Iris pigment epithelial cell (primary cell): ENCODE data around the gene SYP.
A peak's percentile ranks its signal among the peaks of the same experiment; 100 is the strongest.

Source experiments
- DNase-seq: peaks from one replicate; pipeline ENCODE4 v3.0.0-alpha.2; 2011; ENCODE audit warnings: low read depth

The SYP gene

GRCh38 chrX:49199906-49200771, at the start of gene SYP:
Gene SYP (minus strand): TSS chrX:49200193. CDS start chrX:49200186, 7 bp downstream.
- peak; percentile 82 for DNase-seq

DNA sequence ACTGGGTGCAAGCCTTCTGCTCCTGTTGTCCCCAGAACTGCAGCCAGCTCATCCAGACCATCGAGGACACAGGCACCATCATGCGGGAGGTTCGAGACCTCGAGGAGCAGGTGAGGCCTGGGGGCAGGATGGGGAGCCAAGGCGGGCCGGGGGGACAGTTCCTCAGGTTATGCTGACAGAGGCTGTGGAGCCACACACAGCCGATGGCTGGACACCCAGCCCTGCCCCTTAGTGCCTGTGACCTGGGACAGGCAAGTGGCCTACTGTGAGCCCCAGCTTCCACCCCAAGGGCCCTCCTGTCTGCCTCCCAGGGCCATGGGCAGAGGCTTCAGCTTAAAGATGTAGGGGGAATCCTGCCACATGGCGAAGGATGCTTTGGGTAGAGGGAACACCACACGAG, 49.6 kb upstream of the SYP start:
- no peak for DNase-seq

DNA sequence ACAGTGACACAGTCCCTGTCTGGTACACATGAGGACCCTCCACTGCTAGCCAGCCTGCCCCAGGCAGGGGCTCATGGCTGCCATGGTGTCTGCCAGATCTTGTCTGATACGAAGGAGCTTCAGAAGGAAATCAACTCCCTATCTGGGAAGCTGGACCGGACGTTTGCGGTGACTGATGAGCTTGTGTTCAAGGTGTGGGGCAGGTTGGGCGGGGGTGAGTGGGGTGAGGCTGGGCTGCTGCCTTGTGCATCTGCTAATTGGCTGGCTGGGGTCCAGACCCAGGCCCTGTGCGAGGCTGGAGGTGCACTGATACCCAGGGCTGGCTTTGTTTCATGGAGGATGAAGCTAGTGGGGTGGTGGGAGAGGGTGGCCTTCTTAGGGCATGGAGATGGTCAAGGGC, 49.1 kb upstream of the SYP start:
- no peak for DNase-seq

GRCh38 chrX:49247916-49248811, 48.2 kb upstream of the SYP start:
- DNase-seq: no peak

- DNase-seq: no peak
These were observed 47.4 kb upstream of the SYP start for GRCh38 chrX:49247346-49247745.

DNA sequence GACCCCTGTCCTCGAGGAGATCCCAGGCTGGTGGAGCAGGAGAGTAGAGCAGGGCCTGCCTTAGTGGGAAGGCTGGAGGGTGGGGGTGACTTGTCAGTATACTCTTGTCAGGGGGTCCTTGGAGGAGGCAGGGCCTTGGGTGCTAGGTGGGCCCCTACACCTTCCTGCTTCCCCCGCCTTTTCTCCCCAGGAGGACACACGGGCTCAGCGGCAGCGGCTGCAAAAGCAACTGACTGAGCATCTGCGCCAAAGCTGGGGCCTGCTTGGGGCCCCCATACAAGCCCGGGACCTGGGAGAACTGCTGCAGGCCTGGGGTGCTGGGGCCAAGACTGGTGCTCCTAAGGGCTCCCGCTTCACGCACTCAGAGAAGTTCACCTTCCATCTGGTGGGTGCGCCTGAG, 46.5 kb upstream of the SYP start:
- DNase-seq: no peak

DNA sequence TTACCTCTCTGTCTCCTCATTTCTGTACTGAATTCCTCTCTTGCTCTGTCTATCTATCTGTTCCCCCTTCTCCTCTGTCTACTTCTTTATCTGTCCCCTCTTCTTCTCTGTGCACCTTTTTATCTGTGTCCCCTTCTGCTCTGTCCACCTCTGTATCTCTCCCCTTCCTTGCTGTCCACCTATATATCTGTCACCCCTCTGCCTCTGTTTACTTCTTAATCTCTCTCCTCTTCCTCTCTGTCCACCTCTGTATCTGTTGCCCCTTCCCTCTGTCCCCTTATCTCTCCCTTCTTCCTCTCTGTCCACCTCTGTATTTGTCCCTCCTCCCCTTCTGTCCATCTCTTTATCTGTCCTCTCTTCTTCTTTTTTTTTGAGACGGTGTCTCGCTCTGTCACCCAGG, 44.2 kb upstream of the SYP start:
- no peak for DNase-seq

DNA sequence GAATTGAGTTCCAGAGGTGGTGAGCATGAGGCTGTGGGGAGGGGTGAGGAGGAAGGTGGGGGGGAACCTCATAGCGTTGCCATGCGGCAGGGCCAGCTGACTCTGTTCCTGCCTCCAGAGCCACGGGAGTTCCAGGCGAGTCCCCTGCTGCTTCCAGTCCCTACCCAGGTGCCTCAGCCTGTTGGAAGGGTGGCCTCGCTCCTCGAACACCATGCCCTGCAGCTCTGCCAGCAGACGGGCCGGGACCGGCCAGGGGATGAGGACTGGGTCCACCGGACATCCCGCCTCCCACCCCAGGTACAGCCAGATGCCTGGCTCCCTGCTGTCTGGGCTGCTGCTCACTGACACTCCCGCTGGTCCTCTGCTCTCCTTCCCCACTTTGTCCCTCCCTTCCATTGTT, 43.2 kb upstream of the SYP start:
- no peak for DNase-seq

DNA sequence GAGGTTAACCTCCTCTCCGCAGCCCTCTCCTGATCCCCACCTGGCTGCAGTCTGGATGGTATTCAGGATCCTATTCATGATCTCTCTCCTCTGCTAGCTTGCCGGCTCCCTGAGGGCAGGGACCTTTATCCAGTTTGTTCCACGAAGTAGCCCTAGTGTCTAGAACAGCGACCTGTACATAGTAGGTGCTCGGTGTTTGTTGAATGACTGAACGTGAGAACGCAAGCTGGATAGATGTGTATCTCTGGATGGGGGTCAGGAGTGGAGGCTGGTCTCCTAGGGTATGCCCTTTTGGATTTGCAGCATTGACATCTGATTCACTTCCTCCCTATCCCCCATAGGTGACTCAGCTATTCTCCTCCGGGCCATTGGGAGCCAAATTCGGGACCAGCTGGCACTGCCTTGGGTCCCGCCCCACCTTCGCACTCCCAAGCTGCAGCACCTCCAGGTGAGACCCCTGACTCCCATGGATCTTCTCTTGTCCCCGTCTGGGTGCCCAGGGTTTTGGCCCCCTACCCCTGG, 42.6 kb upstream of the SYP start:
- DNase-seq: no peak

GRCh38 chrX:49238735-49239134, 38.7 kb upstream of the SYP start:
- DNase-seq: no peak

- no peak for DNase-seq
These were observed 37.1 kb upstream of the SYP start for GRCh38 chrX:49237060-49237459.

- no peak for DNase-seq
These were observed 34.0 kb upstream of the SYP start for GRCh38 chrX:49233887-49234555.

GRCh38 chrX:49233176-49233575, 33.2 kb upstream of the SYP start, which contains the start of gene CACNA1F:
Gene CACNA1F (minus strand): TSS chrX:49233340. CDS start chrX:49233309, 31 bp downstream.
- no peak for DNase-seq

- no peak for DNase-seq
These were observed 32.5 kb upstream of the SYP start for GRCh38 chrX:49232525-49232924.

GRCh38 chrX:49231333-49232000, 31.5 kb upstream of the SYP start:
- no peak for DNase-seq

- peak; percentile 14 for DNase-seq
These were observed 30.7 kb upstream of the SYP start for GRCh38 chrX:49230500-49231232.

GRCh38 chrX:49228185-49228584, 28.2 kb upstream of the SYP start:
- DNase-seq: no peak

- DNase-seq: no peak
These were observed 27.7 kb upstream of the SYP start for GRCh38 chrX:49227726-49228125.

GRCh38 chrX:49226946-49227345, 27.0 kb upstream of the SYP start:
- no peak for DNase-seq

DNA sequence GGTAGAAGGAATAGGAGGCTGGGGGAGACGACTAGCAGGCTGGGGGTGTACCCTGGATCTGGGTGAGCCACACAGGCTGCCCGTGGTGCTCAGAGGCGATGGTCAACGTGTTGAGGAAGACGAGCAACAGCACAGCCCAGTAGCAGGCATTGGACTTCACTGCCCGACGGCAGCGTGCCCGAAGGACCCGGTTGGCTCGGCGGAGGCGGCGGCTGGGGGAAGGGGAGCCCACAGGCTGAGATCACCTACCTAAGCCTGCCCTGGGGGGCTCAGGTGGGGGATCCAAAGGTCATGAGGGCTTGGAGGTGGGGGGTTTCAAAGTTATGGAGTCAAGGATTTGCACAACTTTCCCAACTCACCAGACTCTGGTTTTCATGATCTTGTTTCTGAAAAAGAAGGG, 25.9 kb upstream of the SYP start:
- DNase-seq: no peak

DNA sequence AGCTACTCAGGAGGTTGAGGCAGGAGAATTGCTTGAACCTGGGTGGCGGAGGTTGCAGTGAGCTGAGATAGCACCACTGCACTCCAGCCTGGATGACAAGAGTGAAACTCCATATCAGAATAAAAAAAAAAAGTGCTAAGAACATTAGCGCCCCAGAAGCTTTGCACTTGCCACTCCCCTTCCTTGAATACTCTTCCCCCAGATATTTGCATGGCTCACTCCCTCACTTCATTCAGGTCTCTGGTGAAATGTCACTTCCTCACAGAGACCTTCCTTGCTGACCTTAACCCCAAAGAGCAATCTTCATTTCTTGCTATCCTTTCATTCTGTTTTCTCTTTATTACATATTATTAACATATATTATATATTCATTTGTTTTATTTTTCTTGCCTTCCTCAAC, 21.9 kb upstream of the SYP start:
- no peak for DNase-seq
